GM06990 (cell line): Measurements from ENCODE around the gene GABBR2.

Experiments used
- DNase-seq: peaks from one replicate; pipeline ENCODE4 v3.0.0-alpha.2; 2011; ENCODE audit not compliant: insufficient read length; ENCODE audit errors: extremely low read depth
- H3K27me3 ChIP-seq: replicated peaks from 2 replicates; pipeline ENCODE4 v1.6.0; 2011; ENCODE audit warnings: low read length; ENCODE audit not compliant: control insufficient read depth, insufficient read depth
- H3K36me3 ChIP-seq: 2 replicates; pipeline ENCODE4 v1.5.1; 2011; ENCODE audit warnings: low read length; ENCODE audit not compliant: control insufficient read depth, insufficient read depth
- H3K4me3 ChIP-seq: replicated peaks from 2 replicates; pipeline ENCODE4 v1.5.1; 2011; ENCODE audit warnings: low read depth, mild to moderate bottlenecking, control low read depth, low read length
- TF ChIP-seq, protein P1 (sequence below): IDR thresholded peaks from 2 replicates; pipeline ENCODE4 v1.5.1; 2011; ENCODE audit warnings: low read length, control low read depth, mild to moderate bottlenecking, inconsistent platforms; ENCODE audit not compliant: insufficient read depth, poor library complexity, severe bottlenecking

GABBR2 gene

DNA sequence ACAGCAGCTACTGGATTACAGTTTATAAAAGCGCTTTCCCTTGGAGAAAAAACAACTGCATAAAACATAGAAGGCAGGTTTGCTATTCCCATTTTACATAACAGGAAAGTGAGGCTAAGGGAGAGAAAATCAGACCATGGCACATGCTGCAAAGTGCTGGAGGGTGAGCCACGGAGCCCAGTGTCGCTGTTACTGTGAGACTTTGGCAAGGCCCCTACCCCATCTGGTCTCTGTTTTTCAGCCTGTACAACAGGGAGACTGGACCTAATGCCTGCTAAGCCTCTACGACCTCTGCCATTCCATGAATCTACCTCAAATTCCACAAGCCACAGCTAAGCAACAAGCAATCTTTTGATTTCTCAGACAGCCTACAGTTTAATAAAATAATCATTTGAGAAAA lies 139.2 kb downstream of the GABBR2 start:
- TF ChIP-seq, protein P1, sequence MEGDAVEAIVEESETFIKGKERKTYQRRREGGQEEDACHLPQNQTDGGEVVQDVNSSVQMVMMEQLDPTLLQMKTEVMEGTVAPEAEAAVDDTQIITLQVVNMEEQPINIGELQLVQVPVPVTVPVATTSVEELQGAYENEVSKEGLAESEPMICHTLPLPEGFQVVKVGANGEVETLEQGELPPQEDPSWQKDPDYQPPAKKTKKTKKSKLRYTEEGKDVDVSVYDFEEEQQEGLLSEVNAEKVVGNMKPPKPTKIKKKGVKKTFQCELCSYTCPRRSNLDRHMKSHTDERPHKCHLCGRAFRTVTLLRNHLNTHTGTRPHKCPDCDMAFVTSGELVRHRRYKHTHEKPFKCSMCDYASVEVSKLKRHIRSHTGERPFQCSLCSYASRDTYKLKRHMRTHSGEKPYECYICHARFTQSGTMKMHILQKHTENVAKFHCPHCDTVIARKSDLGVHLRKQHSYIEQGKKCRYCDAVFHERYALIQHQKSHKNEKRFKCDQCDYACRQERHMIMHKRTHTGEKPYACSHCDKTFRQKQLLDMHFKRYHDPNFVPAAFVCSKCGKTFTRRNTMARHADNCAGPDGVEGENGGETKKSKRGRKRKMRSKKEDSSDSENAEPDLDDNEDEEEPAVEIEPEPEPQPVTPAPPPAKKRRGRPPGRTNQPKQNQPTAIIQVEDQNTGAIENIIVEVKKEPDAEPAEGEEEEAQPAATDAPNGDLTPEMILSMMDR, result no peak
- Histone ChIP-seq H3K4me3 (no peak overlapping the region), H3K27me3 (no peaks in the 10 kb centered on the region), H3K36me3 (no peaks in the 10 kb centered on the region)
- no peak for DNase-seq

DNA sequence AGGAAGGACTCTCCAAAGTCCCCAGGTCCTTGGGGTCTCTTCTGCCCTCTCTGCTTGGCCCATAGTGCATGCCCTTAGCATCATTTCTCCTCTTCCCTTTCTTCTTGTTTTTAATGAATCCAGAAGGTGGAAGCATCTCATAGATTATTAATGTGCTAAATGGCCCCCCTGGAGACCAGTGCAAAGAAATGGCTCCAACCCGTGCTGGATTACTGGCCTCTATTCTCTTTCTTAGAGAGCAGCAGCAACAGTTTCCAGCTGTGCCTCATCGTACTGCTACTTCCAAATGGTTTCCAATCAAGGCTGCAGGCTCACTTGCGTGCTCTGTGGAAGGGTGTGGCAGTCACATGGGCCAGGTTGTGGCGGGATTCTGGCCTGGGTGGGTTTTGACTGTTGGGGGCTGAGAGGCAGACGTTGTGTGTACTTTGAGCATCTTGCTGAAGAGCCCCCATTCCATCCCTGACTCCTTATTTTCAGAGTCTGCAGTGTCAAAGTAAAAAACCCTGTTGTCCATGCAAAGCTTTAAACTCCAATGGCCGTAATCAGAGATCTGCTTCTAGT lies 139.7 kb downstream of the GABBR2 start:
- TF ChIP-seq, protein P1, result no peak
- no peaks in the 10 kb centered on the region for H3K27me3 ChIP-seq
- H3K4me3 ChIP-seq, result no peak overlapping the region
- H3K36me3 ChIP-seq, result no peaks in the 10 kb centered on the region
- no peak for DNase-seq

DNA sequence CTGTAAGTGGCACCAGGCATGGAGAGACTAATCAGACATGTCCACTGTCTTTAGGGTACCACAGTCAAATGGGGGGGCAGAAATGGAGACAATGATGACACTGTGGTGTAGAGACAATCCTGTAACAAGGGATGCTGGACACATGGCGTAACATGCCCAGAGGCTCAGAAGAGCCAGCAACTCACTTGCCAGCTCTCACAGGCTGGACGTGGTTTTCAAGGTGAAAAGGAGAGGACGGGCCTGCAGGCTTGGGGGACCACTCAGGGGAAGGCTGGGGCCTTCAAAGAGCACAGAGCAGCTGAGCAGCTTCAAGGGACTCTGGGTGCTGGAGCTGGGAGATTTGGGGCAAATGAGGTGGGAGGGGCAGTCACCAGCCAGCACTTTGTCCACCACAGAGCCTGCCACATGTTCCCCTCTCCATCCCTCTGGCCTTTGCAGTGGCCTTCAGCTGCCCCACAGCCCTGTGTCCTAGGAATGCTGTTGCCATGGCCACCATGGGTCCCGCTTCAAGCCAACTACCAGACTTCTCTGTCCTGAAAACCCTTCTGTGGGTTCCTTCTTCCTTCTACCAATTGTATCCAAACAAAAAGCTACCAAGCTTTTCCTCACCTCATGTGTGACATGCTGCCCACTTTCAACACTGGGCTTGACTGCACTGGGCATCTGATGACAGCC lies 140.4 kb downstream of the GABBR2 start:
- Histone ChIP-seq H3K36me3 (no peaks in the 10 kb centered on the region), H3K4me3 (no peak overlapping the region), H3K27me3 (no peaks in the 10 kb centered on the region)
- TF ChIP-seq, protein P1, result no peak
- DNase-seq, result no peak

DNA sequence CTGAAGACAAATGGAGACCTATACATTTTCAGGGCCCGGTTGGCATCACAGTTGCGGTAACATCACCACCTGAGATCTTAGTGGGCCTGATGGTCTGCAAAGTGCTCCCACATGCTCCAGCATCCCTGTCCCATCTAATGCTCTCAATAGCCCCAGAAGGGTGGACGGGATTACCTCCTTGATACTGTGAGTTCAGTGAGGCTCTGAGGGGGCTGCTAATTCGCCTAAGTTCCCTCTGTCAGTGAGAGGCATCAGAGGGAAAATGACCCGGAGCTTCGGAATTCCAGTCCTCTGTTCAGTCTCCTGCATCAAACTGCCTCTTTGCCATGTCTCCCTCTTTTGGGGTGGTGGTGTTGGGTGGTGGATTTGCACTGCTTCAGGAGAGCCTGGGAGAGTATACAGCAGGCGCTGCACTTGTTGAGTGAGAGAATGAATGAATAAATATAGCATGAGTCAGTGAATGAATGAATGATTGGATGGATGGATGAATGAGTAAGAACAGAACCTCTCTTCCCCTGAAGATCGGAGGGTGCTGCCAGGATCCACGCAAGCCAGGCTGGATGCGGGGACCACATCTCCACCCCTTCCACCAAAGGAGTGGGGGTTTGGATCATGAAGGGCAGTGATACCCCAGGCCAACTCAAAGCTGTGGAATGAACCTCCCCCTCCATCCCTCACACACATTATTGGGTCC lies 141.0 kb downstream of the GABBR2 start:
- TF ChIP-seq, protein P1, result no peak
- Histone ChIP-seq H3K36me3 (no peaks in the 10 kb centered on the region), H3K4me3 (no peak overlapping the region), H3K27me3 (no peaks in the 10 kb centered on the region)
- no peak for DNase-seq

DNA sequence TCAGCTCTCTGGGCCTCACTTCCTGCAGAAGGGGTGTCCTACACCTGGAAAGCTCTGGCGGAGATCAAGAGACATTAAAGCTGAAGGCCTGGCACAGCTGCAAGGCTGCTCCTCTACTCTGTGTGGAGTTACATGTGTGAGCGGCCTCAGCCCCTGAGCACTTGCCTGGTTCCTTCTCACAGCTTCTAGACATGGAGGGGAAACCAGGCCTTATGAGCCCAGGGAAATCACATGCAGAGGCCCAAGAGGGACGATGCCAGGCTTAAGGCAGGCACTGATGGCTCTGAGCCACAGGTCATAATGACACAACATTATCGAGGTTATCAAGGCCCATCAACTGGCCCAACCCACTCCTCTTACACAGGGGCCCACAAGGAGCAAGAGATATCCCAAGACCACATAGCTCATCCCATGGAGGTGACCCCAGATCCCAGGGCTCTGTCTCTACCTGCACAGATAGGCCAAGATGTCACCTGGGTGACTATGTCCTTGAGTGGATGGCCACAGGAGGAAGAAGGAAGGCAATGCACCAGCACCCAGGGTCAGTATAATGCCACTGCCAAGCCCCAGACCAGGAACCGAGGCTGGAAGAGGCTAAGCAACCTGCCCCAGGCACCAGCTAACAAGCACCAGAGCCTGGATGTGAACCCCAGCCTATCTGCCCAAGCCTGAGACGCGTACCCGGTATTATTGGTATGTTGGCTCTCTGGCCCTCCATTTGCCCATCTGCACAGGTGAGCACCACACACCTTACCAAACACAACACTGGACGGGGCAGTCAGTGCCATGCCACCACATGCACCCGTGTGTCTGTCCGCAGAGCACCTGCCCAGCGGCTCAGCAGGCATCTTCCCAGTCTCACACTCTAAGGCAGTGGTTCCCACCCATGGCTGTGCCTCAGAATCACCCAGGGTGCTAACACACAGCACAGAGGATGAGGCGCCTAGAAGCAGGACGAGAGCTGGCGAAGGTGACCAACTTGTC lies 143.3 kb downstream of the GABBR2 start:
- H3K4me3 ChIP-seq, result no peak overlapping the region
- TF ChIP-seq, protein P1, result no peak
- no peaks in the 10 kb centered on the region for H3K36me3 ChIP-seq
- DNase-seq, result no peak
- no peaks in the 10 kb centered on the region for H3K27me3 ChIP-seq
